ENCODE measurements around the gene C1RL. TPM values are rescaled to one million over a fixed set of nuclear protein-coding genes. Genes with fewer than 3 reads are reported as not detected.

C1RL gene
- total RNA-seq, 2 donors from 2014 or later = 126 to 134 TPM

GRCh38 chr12:7067096-7067495 is 41.9 kb downstream of the C1RL start:
- H3K4me1 ChIP-seq (ENCODE audit: control insufficient read depth in 1 of 2, low read depth in 2 of 2) = peaks cover 3 to 5% of the 10 kb centered on the region in 2 donors
- no peaks in the 10 kb centered on the region for H3K27me3 ChIP-seq (replicated peaks; ENCODE audit: insufficient read depth)
- ATAC-seq (ENCODE audit: insufficient number of reproducible peaks, low FRiP score, low read depth) (no peak), DNase-seq (ENCODE audit: low spot score) (no peak)
- H3K27ac ChIP-seq = no peak overlapping the region
- H3K36me3 ChIP-seq = peaks cover 43% of the 10 kb centered on the region
- no peaks in the 10 kb centered on the region for H3K9me3 ChIP-seq
- no peak for TF ChIP-seq CTCF (IDR thresholded peaks at IDR 0.05)
- no peak overlapping the region for H3K4me3 ChIP-seq

- Histone ChIP-seq H3K27me3 (replicated peaks; ENCODE audit: insufficient read depth) (no peaks in the 10 kb centered on the region), H3K9me3 (no peaks in the 10 kb centered on the region), H3K4me1 (ENCODE audit: control insufficient read depth in 1 of 2, low read depth in 2 of 2) (peaks cover 3 to 9% of the 10 kb centered on the region in 2 donors), H3K27ac (no peak overlapping the region), H3K36me3 (peaks cover 43% of the 10 kb centered on the region), H3K4me3 (no peak overlapping the region)
- DNase-seq (ENCODE audit: low spot score) = no peak
- ATAC-seq (ENCODE audit: insufficient number of reproducible peaks, low FRiP score, low read depth) = no peak
- no peak for TF ChIP-seq CTCF (IDR thresholded peaks at IDR 0.05)
Measured at GRCh38 chr12:7066596-7066995, 42.4 kb downstream of the C1RL start.

GRCh38 chr12:7065073-7065623 is 43.9 kb downstream of the C1RL start:
- Histone ChIP-seq H3K9me3 (no peaks in the 10 kb centered on the region), H3K27ac (no peak overlapping the region), H3K36me3 (peaks cover 37% of the 10 kb centered on the region), H3K27me3 (replicated peaks; ENCODE audit: insufficient read depth) (no peaks in the 10 kb centered on the region), H3K4me3 (no peak overlapping the region), H3K4me1 (ENCODE audit: control insufficient read depth in 1 of 2, low read depth in 2 of 2) (peaks cover 6 to 15% of the 10 kb centered on the region in 2 donors)
- TF ChIP-seq CTCF (IDR thresholded peaks at IDR 0.05) = no peak
- DNase-seq (ENCODE audit: low spot score) (no peak), ATAC-seq (ENCODE audit: insufficient number of reproducible peaks, low FRiP score, low read depth) (no peak)

DNA sequence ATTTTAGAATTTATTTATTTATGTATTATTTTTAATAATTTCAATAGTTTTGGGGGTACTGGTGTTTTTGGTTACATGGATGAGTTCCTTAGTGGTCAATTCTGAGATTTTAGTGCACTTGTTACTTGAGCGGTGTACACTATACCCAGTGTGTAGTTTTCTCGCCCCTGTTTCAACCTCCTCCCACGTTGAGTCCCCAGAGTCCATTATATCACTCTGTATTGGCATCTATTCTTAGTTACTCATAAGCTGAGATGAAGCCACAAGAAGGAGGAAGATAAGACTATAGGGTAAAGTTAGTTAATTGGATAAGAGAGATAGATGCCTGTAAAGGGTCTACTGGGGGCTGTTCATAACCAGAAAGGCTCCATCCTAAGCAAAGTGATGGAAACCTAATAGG is 44.5 kb downstream of the C1RL start:
- no peak for DNase-seq (ENCODE audit: low spot score)
- H3K27me3 ChIP-seq (replicated peaks; ENCODE audit: insufficient read depth) = no peaks in the 10 kb centered on the region
- no peak overlapping the region for H3K27ac ChIP-seq
- no peak overlapping the region for H3K4me3 ChIP-seq
- no peaks in the 10 kb centered on the region for H3K9me3 ChIP-seq
- ATAC-seq (ENCODE audit: insufficient number of reproducible peaks, low FRiP score, low read depth) = no peak
- peaks cover 32% of the 10 kb centered on the region for H3K36me3 ChIP-seq
- H3K4me1 ChIP-seq (ENCODE audit: control insufficient read depth in 1 of 2, low read depth in 2 of 2) = peaks cover 11 to 21% of the 10 kb centered on the region in 2 donors
- no peak for TF ChIP-seq CTCF (IDR thresholded peaks at IDR 0.05)

DNA sequence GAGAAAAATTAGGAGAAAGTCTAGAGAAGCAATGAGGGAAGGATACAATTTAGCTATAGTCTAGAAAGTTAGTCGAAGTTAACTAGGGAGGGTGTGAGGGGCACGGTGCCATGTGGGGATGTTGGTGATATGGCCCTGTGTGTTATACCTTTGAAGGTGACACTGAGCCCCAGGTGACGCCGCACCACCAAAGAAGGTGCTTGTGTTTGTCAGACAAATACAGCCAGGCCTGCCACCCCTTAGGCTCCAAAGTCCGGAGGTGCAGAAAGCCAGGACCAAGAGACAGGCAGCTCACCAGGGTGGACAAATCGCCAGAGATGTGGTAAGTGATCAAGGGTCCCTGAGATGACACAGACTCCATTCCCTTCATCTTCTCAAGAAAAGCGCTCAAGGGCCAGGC is 47.4 kb downstream of the C1RL start:
- H3K27ac ChIP-seq = peak overlapping the region in 1 of 2 donors; percentile 74
- TF ChIP-seq CTCF (IDR thresholded peaks at IDR 0.05) = no peak
- peak overlapping the region; percentile 69 for H3K4me3 ChIP-seq
- H3K27me3 ChIP-seq (replicated peaks; ENCODE audit: insufficient read depth) = no peaks in the 10 kb centered on the region
- H3K4me1 ChIP-seq (ENCODE audit: control insufficient read depth in 1 of 2, low read depth in 2 of 2) = peaks cover 12 to 24% of the 10 kb centered on the region in 2 donors
- DNase-seq (ENCODE audit: low spot score) = no peak
- ATAC-seq (ENCODE audit: insufficient number of reproducible peaks, low FRiP score, low read depth) = no peak
- H3K9me3 ChIP-seq = no peaks in the 10 kb centered on the region
- peaks cover 22% of the 10 kb centered on the region for H3K36me3 ChIP-seq
